K562 (cell line): ENCODE data around the gene SLC25A26. TPM values are rescaled to one million over a fixed set of nuclear protein-coding genes. Genes with fewer than 3 reads are reported as not detected.

Experiments used
- ATAC-seq: fragments of 200-7000 bp; cut with Tn5 transposase; 3 replicates; pipeline ENCODE4 v1.9.1; 2020; ENCODE audit warnings: moderate library complexity
- BruUV-seq: library from RNA; stranded (reverse); fragments of 400-500 nt; replicated peaks from 2 replicates; lab custom pipeline; 2021; lab: Mats Ljungman, UMichigan
- CTCF ChIA-PET: fragments of 300-600 bp; formaldehyde crosslinking; extraction: SDS; loops from one replicate; lab custom pipeline; 2021; ENCODE audit warnings: low intra/inter-chr PET ratio; lab: Yijun Ruan, JAX
- POLR2A ChIA-PET: fragments of 300-600, 350-650 bp; sonication (Branson Sonifier 250); formaldehyde crosslinking; extraction: SDS; loops from one replicate; lab custom pipeline; 2021; ENCODE audit warnings: antibody characterized with exemption, inconsistent platforms; lab: Yijun Ruan, JAX
- DNase-seq, 4 experiments: peaks; one replicate each; pipeline versions ENCODE4 v3.0.0 to v3.0.0-alpha.2; 2011 to 2018; ENCODE audit warnings: low spot score in 3 of 4, mixed read lengths in 3 of 4; ENCODE audit errors: extremely low read depth in 1 of 4
- FAIRE-seq: peaks from 2 replicates; lab custom pipeline; 2011; peaks lifted over from hg19 to GRCh38; lab: Jason Lieb, UNC
- H2AFZ ChIP-seq: 2 replicates; pipeline ENCODE4 v1.6.0; 2011; ENCODE audit warnings: low read depth, low read length, control low read depth, inconsistent platforms
- H3K27ac ChIP-seq: fragments of 200-600 bp; 3 replicates; pipeline ENCODE4 v1.8.0; 2011; ENCODE audit warnings: low read depth, mild to moderate bottlenecking, control low read depth, inconsistent platforms, low read length, moderate library complexity, mixed read lengths; ENCODE audit errors: extremely low read depth
- H3K27me3 ChIP-seq, 2 experiments: fragments of 300-600 bp in 1 of 2; 2 replicates in 1 of 2; 3 replicates in 1 of 2; pipeline versions ENCODE4 v1.6.0 to v1.8.0; 2011; ENCODE audit warnings: inconsistent platforms in 2 of 2, low read length in 2 of 2, mild to moderate bottlenecking in 1 of 2, mixed read lengths in 1 of 2, moderate library complexity in 1 of 2; ENCODE audit not compliant: control insufficient read depth in 2 of 2, insufficient read depth in 2 of 2
- H3K36me3 ChIP-seq: fragments of 300-600 bp; 3 replicates; pipeline ENCODE4 v1.8.0; 2011; ENCODE audit warnings: mild to moderate bottlenecking, low read length, inconsistent platforms; ENCODE audit not compliant: control insufficient read depth, insufficient read depth
- H3K4me1 ChIP-seq, 2 experiments: fragments of 200-600 bp in 1 of 2; replicated peaks in 1 of 2; 2 replicates in 1 of 2; 3 replicates in 1 of 2; pipeline versions ENCODE4 v1.5.1 to v1.8.0; 2011; ENCODE audit warnings: inconsistent platforms in 2 of 2, low read length in 2 of 2, mild to moderate bottlenecking in 1 of 2, mixed read lengths in 1 of 2, moderate library complexity in 1 of 2; ENCODE audit not compliant: control insufficient read depth in 2 of 2, insufficient read depth in 2 of 2
- H3K4me2 ChIP-seq: 2 replicates; pipeline ENCODE4 v1.6.1; 2011; ENCODE audit warnings: low read length, control low read depth, inconsistent platforms, mixed read lengths; ENCODE audit not compliant: insufficient read depth
- H3K4me3 ChIP-seq: fragments of 200-600 bp; sonication (generic), shearing (Covaris generic); 2 replicates; pipeline ENCODE4 v1.5.1; 2016; ENCODE audit warnings: control low read depth, inconsistent platforms
- H3K79me2 ChIP-seq: fragments of 200-600 bp; 3 replicates; pipeline ENCODE4 v1.8.0; 2011; ENCODE audit warnings: low read length, inconsistent platforms; ENCODE audit not compliant: control insufficient read depth, insufficient read depth
- H3K9ac ChIP-seq, 2 experiments: 2 replicates each; pipeline versions ENCODE4 v1.6.0 to v1.6.1; 2011; ENCODE audit warnings: low read depth in 2 of 2, low read length in 2 of 2, control low read depth in 1 of 2, inconsistent platforms in 1 of 2, mild to moderate bottlenecking in 1 of 2, mixed read lengths in 1 of 2; ENCODE audit not compliant: insufficient read depth in 1 of 2
- H3K9me1 ChIP-seq: one replicate; pipeline ENCODE4 v1.6.0; 2011; ENCODE audit warnings: inconsistent platforms, mild to moderate bottlenecking, low read length, moderate library complexity; ENCODE audit not compliant: control insufficient read depth, insufficient read depth
- H3K9me3 ChIP-seq: replicated peaks from 2 replicates; pipeline ENCODE4 v1.5.1; 2011; ENCODE audit warnings: low read depth, low read length, inconsistent platforms; ENCODE audit not compliant: control insufficient read depth, insufficient read depth
- H4K20me1 ChIP-seq: replicated peaks from 2 replicates; pipeline ENCODE4 v1.6.1; 2011; ENCODE audit warnings: low read length, inconsistent platforms, mixed read lengths; ENCODE audit not compliant: control insufficient read depth, insufficient read depth
- CTBP1 ChIP-seq: fragments of 450-650 bp; IDR thresholded peaks from 2 replicates; pipeline ENCODE4 v1.6.1; 2016; ENCODE audit warnings: borderline replicate concordance
- FOSL1 ChIP-seq: fragments of 200-800 bp; sonication (Bioruptor generic); conservative IDR thresholded peaks from 2 replicates; pipeline ENCODE4 v1.6.1; 2016; ENCODE audit warnings: missing genetic modification characterization, missing compliant biosample characterization
- ZNF197 ChIP-seq: fragments of 200-800 bp; sonication (Bioruptor generic); IDR thresholded peaks from 2 replicates; pipeline ENCODE4 v1.6.1; 2016; ENCODE audit warnings: low read depth, missing genetic modification characterization, missing compliant biosample characterization
- ZNF589 ChIP-seq: fragments of 200-800 bp; sonication (Bioruptor generic); IDR thresholded peaks from 2 replicates; pipeline ENCODE4 v1.6.1; 2016; ENCODE audit warnings: low read depth, missing genetic modification characterization, missing compliant biosample characterization
- WGBS: fragments of 100-300 bp; shearing (Covaris generic); methylation state at CpG from one replicate; pipeline ENCODE4 v1.1.6; 2016; ENCODE audit warnings: low coverage, mixed read lengths; ENCODE audit not compliant: insufficient coverage; ENCODE audit errors: missing lambda C conversion rate; 5-methylcytosine and 5-hydroxymethylcytosine counted together
- in situ Hi-C: fragments of 300-500 bp; cut with MboI; formaldehyde crosslinking; loops from 4 replicates; pipeline ENCODE4 v1.15.0; 2018; ENCODE audit warnings: inconsistent platforms, mixed read lengths
- intact Hi-C: fragments of 100-400 bp; cut with micrococcal nuclease; formaldehyde crosslinking; loops from 2 replicates; pipeline ENCODE4 v1.14.2; 2022
- polyA plus RNA-seq, 8 experiments: library from polyadenylated mRNA; depleted of rRNA in 4 of 8; stranded (reverse) in 5 of 8; unstranded in 3 of 8; fragments of >200 nt; fragmentation: Nextera tagmentation in 2 of 8; fragmentation: Illumina TruSeq in 1 of 8; extraction: Ambion mirVana in 2 of 8; extraction: Trizol in 1 of 8; gene quantifications; 2 replicates each; pipeline versions ENCODE4 v1.2.1 to v1.2.3, GENCODE V29; 2011 to 2014; ENCODE audit warnings: inconsistent platforms in 1 of 8, missing spikeins in 1 of 8
- total RNA-seq, 7 experiments: library from RNA; depleted of rRNA in 6 of 7; stranded (reverse); fragments of >200 nt in 6 of 7; fragmentation: Illumina TruSeq in 2 of 7; extraction: Trizol in 2 of 7; gene quantifications; 2 replicates each; pipeline versions ENCODE4 v1.2.1 to v1.2.3, GENCODE V29; 2011 to 2021; ENCODE audit warnings: low replicate concordance in 1 of 7
- TF ChIP-seq, protein P1 (sequence below), 2 experiments: IDR thresholded peaks in 1 of 2; conservative IDR thresholded peaks in 1 of 2; 2 replicates each; pipeline ENCODE4 v1.6.1; 2016; ENCODE audit warnings: low read depth in 2 of 2, mild to moderate bottlenecking in 1 of 2, missing compliant biosample characterization in 1 of 2, missing genetic modification characterization in 1 of 2, moderate library complexity in 1 of 2
- TF ChIP-seq, protein P2 (sequence below), 2 experiments: fragments of 450-650 bp; IDR thresholded peaks; 2 replicates each; pipeline ENCODE4 v1.6.1; 2018; ENCODE audit warnings: mild to moderate bottlenecking in 2 of 2, low read depth in 1 of 2; ENCODE audit not compliant: partially characterized antibody in 2 of 2

The SLC25A26 gene
- total and polyA plus RNA-seq, 9 of the 15 experiments (the other 6 are each of a cell fraction or from before 2014, with no cell fraction given) = 7.2 to 29.1 (median 12.6) TPM

DNA sequence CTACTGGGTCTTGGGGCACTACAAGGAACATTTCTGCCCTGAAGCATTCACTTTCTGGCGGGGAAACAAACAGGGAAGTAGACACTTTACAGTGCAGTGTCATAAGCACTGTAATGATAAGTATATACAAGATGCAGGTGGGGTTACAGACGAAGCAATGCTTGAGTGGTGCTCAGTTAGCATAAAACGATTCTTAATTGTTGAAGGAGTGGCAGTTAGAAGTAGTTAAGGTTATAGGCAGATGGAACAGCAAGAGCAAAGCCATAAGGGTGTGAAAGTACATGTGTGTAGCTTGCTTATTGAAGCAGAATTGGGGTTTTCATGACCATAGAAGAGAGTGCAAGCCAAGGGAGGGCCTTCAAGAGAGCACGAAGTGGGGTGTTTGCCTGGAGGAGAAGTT is 46.2 kb downstream of the SLC25A26 start:
- no peak overlapping the region for H2AFZ ChIP-seq
- TF ChIP-seq, protein P1, sequence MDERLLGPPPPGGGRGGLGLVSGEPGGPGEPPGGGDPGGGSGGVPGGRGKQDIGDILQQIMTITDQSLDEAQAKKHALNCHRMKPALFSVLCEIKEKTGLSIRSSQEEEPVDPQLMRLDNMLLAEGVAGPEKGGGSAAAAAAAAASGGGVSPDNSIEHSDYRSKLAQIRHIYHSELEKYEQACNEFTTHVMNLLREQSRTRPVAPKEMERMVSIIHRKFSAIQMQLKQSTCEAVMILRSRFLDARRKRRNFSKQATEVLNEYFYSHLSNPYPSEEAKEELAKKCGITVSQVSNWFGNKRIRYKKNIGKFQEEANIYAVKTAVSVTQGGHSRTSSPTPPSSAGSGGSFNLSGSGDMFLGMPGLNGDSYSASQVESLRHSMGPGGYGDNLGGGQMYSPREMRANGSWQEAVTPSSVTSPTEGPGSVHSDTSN (CRISPR knock-in tag; IDR thresholded peaks at IDR 0.05; ENCODE audit: low read depth) = no peak
- TF ChIP-seq, protein P1 (tag; conservative IDR thresholded peaks at IDR 0.05; ENCODE audit: low read depth) = no peak
- TF ChIP-seq, protein P2, sequence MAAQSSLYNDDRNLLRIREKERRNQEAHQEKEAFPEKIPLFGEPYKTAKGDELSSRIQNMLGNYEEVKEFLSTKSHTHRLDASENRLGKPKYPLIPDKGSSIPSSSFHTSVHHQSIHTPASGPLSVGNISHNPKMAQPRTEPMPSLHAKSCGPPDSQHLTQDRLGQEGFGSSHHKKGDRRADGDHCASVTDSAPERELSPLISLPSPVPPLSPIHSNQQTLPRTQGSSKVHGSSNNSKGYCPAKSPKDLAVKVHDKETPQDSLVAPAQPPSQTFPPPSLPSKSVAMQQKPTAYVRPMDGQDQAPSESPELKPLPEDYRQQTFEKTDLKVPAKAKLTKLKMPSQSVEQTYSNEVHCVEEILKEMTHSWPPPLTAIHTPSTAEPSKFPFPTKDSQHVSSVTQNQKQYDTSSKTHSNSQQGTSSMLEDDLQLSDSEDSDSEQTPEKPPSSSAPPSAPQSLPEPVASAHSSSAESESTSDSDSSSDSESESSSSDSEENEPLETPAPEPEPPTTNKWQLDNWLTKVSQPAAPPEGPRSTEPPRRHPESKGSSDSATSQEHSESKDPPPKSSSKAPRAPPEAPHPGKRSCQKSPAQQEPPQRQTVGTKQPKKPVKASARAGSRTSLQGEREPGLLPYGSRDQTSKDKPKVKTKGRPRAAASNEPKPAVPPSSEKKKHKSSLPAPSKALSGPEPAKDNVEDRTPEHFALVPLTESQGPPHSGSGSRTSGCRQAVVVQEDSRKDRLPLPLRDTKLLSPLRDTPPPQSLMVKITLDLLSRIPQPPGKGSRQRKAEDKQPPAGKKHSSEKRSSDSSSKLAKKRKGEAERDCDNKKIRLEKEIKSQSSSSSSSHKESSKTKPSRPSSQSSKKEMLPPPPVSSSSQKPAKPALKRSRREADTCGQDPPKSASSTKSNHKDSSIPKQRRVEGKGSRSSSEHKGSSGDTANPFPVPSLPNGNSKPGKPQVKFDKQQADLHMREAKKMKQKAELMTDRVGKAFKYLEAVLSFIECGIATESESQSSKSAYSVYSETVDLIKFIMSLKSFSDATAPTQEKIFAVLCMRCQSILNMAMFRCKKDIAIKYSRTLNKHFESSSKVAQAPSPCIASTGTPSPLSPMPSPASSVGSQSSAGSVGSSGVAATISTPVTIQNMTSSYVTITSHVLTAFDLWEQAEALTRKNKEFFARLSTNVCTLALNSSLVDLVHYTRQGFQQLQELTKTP (IDR thresholded peaks at IDR 0.05; ENCODE audit: low read depth in 1 of 2, partially characterized antibody in 2 of 2) = no peak
- no peak for TF ChIP-seq ZNF589 (CRISPR knock-in tag)
- no peak for TF ChIP-seq CTBP1
- no peak for TF ChIP-seq FOSL1 (tag)
- no peak for TF ChIP-seq ZNF197 (CRISPR knock-in tag)

More for the DNA sequence above, 46.2 kb downstream of the SLC25A26 start:
- Histone ChIP-seq H3K27me3 (no peaks in the 10 kb centered on the region), H3K9ac (no peak overlapping the region), H3K9me3 (no peaks in the 10 kb centered on the region), H3K4me1 (no peaks in the 10 kb centered on the region), H3K36me3 (no peaks in the 10 kb centered on the region), H4K20me1 (no peaks in the 10 kb centered on the region), H3K4me2 (no peak overlapping the region), H3K4me3 (no peak overlapping the region), H3K9me1 (no peaks in the 10 kb centered on the region), H3K27ac (no peak overlapping the region), H3K79me2 (no peaks in the 10 kb centered on the region)
- intact Hi-C loops (no loop called here), in situ Hi-C loops (no loop called here)
- no peak for DNase-seq
- FAIRE-seq = no peak
- ChIA-PET POLR2A (no interaction called here), CTCF (no interaction called here)
- no peak for ATAC-seq
- WGBS = 30% methylated on average over 4 of the region's 4 CpGs
- no TSS peak for BruUV-seq
